GM12872 (cell line): ENCODE data around the gene PSMD6.

Source experiments
- TF ChIP-seq, protein P1 (sequence below): IDR thresholded peaks from 3 replicates; pipeline ENCODE4 v1.5.1; 2011; ENCODE audit warnings: low read depth, mild to moderate bottlenecking, low read length, moderate library complexity; ENCODE audit not compliant: insufficient read depth

PSMD6 gene

DNA sequence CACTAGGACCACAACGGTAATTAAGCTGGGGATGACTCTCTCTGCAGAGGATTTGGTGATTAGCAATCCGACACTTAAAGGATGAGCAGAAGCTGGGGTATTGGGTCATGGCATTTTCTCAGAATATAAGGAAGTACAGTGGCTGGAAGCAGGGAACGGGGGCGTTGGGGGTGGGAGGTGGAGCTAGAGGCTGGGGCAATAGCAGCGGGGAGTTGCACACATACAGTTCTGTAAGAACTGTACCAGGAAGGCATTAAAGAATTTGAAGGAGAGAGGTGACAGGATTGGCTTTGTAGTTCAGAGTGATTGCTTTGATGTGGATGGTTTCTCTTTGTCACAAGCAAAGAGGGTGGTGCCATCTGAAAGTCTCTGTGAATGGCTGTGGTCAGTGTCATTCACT, 28.2 kb downstream of the PSMD6 start:
- TF ChIP-seq, protein P1, sequence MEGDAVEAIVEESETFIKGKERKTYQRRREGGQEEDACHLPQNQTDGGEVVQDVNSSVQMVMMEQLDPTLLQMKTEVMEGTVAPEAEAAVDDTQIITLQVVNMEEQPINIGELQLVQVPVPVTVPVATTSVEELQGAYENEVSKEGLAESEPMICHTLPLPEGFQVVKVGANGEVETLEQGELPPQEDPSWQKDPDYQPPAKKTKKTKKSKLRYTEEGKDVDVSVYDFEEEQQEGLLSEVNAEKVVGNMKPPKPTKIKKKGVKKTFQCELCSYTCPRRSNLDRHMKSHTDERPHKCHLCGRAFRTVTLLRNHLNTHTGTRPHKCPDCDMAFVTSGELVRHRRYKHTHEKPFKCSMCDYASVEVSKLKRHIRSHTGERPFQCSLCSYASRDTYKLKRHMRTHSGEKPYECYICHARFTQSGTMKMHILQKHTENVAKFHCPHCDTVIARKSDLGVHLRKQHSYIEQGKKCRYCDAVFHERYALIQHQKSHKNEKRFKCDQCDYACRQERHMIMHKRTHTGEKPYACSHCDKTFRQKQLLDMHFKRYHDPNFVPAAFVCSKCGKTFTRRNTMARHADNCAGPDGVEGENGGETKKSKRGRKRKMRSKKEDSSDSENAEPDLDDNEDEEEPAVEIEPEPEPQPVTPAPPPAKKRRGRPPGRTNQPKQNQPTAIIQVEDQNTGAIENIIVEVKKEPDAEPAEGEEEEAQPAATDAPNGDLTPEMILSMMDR, result no peak

DNA sequence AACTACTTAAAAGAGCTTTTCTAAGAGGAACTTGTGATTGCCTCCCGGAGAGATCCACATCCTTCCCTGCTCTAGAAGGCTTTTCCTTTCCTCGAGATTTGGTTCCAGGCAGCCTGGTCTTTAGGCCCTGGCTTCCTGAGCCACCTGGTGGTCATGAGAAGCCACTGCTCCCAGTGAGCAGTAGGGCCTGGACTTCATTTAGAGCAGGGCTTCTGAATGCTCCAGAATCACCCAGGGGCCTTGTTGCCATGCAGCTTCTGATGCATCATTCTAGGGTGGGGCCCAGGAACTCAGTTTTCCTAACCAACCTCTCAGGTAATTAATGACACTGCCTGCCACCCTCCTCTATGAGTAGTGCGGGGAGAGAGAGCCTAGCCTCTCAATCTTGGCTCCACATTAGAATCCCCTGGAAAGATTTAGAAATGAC, 29.6 kb downstream of the PSMD6 start:
- TF ChIP-seq, protein P1, result peak; percentile 88

DNA sequence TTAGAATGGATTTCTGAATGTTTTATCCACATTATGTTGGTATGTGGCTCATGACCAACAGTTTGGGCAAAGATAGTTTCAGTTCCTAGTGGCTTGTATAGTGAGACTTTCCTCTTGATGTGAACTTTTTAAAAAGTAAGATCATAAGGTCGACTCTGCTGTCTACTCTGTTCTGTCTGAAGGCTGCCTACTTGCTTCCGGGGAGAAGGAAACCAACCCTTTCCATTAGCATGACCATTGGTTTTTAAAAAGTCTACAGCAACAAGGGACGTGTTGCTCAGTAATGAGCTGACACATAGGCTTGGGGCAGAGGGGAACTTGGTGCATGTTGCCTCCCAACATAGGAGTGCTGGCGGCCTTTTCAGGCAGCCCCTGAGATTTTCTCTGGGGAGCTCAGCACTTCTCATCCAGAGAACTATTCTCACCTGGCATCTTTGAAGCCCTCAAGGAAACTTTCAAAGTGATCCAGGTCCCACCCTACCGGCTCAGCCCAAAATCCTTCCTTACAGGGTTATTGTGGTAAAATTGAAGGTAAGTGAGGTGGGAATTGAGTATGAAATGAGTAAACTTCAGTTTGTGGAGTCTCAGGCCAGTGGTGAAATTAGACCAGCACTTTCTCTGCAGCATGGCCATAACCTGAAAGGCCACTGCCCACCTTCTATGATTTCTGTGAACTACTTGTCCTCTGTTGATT, 30.6 kb downstream of the PSMD6 start:
- TF ChIP-seq, protein P1, result no peak

DNA sequence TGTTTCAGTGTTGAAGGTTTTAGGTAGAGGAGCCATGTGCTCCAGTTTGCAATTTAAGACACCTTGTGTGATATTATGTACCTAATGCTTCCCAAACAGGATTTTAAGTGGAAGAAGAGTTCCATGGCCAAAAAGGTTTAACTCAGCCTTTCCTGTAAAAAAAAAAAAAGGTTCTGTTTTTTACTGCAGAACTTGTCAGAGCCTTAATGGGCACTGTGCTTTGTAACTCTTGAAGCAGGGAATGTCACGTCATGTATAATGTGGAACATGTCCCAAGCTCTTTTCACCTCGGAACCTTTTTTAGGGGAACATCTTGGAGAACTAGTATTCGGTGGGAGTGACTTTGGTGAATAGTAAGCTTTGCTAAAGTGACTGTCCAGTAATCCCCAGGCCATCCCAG, 31.6 kb downstream of the PSMD6 start:
- TF ChIP-seq, protein P1, result no peak

DNA sequence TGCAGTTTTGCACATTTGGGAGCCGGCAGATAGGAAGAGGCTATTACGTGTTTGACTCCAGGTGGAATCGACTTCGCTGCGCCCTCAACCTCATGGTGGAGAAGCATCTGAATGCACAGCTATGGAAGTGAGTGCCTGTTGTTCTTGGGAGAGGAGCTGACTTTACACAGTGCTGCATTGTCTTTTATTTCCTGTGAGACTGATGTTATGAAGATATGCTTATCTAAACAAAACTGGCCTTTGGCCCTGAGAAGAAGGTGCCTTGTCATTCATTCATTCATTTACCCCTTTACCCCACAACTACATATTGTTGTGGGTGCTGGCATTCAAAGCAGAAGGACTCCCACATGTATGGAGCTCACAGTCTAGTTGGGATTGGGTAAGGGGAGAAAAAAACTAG, 32.6 kb downstream of the PSMD6 start:
- TF ChIP-seq, protein P1, result no peak

DNA sequence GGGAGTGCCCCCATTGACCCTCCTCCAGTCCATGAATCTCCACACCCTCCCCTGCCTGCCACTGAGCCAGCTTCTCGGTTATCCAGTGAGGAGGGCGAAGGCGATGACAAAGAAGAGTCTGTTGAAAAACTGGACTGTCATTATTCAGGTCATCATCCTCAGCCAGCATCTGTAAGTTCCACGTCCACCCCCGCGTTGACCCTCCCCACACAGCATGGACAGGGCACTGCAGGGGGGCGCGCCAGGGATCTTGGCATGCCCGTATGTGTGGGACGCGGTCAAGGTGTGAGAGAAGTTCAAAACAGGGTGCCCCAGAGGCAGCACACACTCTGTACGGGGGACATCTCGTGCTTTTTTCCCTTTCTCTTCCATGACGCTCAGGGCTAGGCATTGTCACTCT, 33.1 kb downstream of the PSMD6 start:
- TF ChIP-seq, protein P1, result no peak

DNA sequence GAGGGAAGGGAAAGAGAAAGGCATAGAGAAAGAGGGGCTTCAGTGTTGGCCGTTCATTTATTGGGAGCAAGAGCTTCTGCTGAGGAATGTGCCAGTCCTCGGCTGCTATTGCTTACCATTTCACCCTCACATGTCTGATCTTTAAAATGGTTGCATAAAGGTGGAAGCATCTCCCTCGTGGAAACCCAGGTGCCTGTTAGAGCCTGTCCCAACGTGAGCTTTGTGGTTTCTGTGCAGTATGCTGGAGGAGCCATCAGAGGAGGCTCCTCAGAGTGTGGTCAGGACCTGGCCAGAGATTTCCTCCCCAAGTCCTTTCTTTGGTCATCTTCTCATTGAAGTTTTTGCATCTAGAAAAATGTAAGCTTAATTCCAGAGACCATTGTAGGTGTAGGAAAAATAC, 34.4 kb downstream of the PSMD6 start:
- TF ChIP-seq, protein P1, result no peak
